CMK (cell line): ENCODE data around the gene SGCD.

ENCODE experiments used
- DNase-seq: peaks from one replicate; pipeline ENCODE4 v3.0.0-alpha.2; 2010; ENCODE audit warnings: low read depth

The SGCD gene

GRCh38 chr5:156513123-156513815 is 186.3 kb downstream of the SGCD start:
- no peak for DNase-seq

GRCh38 chr5:156515121-156515520 is 188.2 kb downstream of the SGCD start:
- no peak for DNase-seq

- no peak for DNase-seq
Observed at GRCh38 chr5:156515803-156516360, 188.9 kb downstream of the SGCD start.

GRCh38 chr5:156522651-156523529 is 195.9 kb downstream of the SGCD start:
- no peak for DNase-seq

- no peak for DNase-seq
Observed at GRCh38 chr5:156523607-156524006, 196.6 kb downstream of the SGCD start.

- no peak for DNase-seq
Observed at GRCh38 chr5:156526081-156526925, 199.3 kb downstream of the SGCD start.

GRCh38 chr5:156527611-156528010 is 200.6 kb downstream of the SGCD start:
- DNase-seq, result no peak

- DNase-seq, result no peak
Observed at GRCh38 chr5:156528673-156529072, 201.7 kb downstream of the SGCD start.

- DNase-seq, result no peak
Observed at GRCh38 chr5:156529892-156530291, 202.9 kb downstream of the SGCD start.

GRCh38 chr5:156531199-156531598 is 204.2 kb downstream of the SGCD start:
- DNase-seq, result no peak

- no peak for DNase-seq
Observed at GRCh38 chr5:156532921-156533320, 206.0 kb downstream of the SGCD start.

GRCh38 chr5:156534085-156534484 is 207.1 kb downstream of the SGCD start:
- DNase-seq, result no peak

GRCh38 chr5:156534906-156535485 is 208.0 kb downstream of the SGCD start:
- no peak for DNase-seq

GRCh38 chr5:156540491-156540890 is 213.5 kb downstream of the SGCD start:
- DNase-seq, result no peak

GRCh38 chr5:156541582-156541981 is 214.6 kb downstream of the SGCD start:
- no peak for DNase-seq

- DNase-seq, result no peak
Observed at GRCh38 chr5:156543348-156544145, 216.6 kb downstream of the SGCD start.

GRCh38 chr5:156552855-156553358 is 225.9 kb downstream of the SGCD start:
- DNase-seq, result no peak

GRCh38 chr5:156556666-156557406 is 229.9 kb downstream of the SGCD start:
- DNase-seq, result no peak

- DNase-seq, result no peak
Observed at GRCh38 chr5:156560002-156560401, 233.0 kb downstream of the SGCD start.

GRCh38 chr5:156561651-156562050 is 234.7 kb downstream of the SGCD start:
- no peak for DNase-seq
